NCI-H1417 treated with DMSO at 0.1 percent for 48 hours (cell line): Measurements from ENCODE around the gene PCYT2.
A peak's percentile ranks its signal among the peaks of the same experiment; 100 is the strongest.

Source experiments
- DNase-seq: peaks from one replicate; lab custom pipeline; 2025; lab: John Stamatoyannopoulos, UW

Gene PCYT2

DNA sequence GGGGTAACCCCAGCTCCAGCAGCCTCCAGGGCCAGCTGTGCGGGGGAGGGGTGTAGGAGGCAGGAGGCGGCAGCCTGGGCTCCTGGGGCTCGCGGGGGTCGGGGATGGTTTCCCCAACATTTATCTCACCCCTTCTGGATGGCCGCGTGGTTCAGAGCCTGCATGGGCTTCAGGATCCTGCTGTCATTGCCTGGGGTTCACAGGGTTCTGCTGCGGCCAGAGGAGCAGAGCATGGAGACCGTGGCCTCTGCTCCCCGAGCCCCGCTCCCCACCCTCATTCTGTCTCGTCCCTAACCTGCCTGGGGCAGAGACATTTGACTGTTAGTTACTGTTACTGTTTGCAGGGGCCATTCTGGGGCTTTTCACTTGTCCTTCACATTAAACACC lies 31.0 kb upstream of the PCYT2 start:
- no peak for DNase-seq

DNA sequence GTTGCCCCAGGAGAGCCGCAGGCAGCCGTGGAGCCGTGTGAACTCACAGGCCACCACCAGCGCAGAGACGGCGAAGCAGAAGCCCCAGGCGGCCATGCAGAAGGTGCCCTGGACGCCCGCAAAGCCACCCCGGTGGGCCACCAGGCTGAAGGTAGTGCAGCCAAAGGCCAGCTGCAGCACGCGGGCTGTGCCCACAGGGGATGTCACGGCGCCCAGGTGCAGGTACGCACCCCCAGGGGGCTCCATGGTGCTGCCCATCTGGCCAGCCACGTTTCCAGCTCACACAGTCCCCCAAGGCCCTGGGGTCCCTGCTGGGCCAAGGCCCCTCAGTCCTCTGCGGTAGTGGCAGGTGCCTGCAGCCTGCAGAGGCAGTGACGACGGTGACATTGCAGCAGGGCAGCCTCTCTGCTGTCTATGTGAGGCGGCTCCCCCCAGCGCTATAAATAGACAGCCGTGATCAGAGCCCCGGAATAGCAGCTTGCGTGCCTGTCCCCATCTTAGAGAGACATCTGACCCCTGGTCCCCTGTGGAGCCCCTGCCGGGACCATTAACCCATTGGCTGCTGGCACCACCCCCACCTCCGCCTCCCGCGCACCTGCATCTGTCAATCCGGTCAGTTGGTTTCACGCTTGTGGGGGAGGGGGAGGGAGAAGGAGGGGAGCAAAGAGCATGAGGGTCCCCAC lies 30.4 kb upstream of the PCYT2 start:
- no peak for DNase-seq

DNA sequence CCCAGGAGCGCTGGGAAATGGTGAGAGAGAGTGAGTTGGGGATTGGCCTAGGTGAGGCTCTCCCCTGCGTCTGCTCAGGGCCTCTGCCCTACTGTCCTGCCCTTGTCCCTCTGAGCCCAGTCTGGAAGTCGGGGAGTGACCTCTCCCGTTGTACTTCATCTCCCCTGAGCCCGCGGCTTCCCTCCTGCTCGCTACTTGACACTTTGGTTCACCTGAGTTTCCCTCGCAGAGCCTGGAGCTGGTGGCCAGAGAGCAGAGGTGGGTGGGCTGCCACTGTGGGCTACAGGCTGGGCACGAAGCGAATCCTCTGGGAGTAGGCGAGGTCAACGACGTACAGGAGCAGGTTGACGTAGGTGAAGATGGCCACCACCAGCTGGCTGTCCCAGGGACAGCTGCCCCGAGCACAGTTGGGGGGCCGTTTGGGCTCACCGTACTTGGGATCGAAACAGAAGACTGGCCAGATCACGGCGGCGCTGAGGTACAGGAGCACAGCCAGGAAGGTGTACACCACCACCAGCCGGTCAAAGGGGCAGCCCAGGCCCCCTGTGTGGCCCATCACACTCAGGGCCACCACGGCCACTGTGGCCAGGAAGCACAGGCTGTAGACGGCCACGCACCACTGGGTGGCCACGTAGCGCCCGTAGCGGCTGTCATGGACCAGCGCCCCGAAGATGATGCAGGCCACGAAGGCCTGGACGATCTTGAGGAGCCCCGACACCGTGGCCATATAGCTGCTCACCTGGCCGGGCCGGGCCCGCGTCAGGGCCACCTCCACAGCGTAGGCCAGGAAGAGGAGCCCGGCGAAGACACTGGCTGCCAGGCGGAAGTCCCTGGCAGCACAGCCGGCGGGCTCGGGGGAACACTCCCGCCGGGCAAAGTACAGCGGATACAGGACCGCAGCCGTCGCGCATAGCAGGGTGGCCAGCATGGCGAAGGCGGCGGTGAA lies 29.6 kb upstream of the PCYT2 start:
- no peak for DNase-seq

DNA sequence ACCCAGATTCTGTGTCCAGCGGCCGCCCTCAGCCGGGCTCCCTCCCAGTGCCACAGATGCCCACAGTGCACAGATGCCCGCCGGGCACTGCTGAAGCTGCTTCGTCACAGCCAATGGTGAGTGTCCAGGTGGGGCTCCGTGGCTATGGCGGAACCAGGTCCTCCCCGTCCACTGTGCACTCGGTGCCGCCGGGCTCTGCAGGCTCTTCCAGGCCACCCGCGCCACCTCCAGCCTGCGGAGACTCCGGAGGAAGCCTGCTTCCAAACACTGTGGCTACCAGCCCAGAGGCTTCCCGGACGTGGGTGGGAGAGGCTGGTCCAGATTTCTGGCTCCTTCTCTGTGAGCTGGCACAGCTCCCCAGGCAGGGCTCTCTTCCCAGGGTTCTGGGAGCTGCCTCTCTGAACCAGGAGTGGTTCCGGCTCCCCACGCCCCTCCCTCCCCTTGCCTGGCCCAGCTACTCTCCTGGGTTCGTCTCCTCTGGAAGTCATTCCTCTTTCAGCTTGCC lies 28.7 kb upstream of the PCYT2 start:
- no peak for DNase-seq

DNA sequence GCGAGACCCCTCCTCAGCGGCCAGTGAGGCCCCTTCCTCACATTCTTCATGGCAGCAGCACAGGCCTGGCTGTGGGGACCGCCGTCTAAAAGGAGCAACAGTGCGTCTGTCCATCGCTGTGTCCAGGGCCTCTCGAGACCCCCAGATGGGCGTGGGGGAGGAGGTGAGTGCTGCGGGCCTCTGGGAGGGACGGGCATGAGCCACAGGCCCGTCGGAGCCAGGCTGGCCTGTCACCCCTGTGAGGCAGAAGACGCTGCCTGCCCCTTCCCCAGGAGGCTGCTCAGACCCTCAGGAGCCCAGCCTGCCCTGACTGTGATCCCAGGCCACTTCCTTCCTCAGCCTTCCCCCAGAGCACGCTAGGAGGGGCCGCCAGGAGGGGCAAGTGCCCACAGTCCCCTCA lies 28.0 kb upstream of the PCYT2 start:
- no peak for DNase-seq

DNA sequence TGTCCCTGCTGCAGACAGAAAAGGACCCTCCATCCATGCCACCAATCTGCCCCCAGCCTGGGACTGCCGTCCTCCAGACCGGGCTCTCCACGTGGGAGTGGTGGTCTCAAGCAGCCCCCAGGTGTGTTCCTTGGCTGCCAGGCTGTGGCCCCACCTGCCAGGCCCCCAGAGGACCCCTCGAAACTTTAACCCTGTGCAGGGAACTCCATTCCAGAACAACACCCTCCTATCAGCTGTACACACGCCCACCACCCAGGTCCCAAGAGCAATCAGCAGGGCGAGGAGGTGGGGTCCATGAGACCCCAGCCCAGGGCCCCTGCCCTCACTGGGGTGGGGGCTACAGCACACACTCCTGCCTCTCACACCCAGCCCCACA lies 24.5 kb upstream of the PCYT2 start:
- DNase-seq, result no peak

DNA sequence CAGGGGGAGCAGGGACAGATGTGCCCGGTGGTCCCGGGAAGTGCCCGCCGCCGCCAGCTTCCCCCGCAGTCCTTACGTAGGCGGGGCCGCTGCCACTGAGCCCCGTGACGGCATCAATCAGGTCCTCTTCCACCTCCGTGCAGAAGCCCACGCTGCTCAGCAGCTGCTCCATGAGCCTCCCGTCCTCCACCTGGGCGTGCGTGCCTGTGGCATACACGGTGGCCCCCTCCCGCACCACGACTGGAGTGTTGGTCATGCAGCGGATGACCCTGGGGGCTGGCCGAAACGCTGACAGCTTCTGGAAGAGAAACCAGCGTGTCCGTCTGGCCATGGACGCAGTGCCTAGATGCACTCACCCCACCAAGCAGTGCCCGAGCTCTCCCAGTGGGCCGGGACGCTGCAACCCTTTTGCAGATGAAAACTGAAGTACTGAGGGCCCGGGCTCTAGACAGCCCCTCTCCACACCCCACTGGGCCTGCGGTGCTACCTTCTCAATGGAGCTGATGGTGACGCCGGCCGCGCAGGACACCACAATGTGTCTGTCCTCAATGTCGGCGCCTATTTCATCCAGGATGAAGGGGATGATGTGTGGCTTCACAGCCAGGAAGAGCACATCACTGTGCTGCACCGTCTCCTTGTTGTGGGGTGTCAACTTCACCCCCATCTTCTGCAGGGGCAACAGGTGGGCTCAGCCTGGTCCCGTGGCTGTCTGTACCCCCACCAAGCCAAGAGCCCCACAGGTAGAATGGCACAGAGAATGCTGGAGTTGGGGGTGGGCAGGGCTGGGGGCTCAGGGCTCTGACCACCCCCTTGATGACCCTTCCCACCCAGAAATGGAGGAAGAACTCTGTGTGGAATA lies 23.9 kb upstream of the PCYT2 start:
- no peak for DNase-seq

DNA sequence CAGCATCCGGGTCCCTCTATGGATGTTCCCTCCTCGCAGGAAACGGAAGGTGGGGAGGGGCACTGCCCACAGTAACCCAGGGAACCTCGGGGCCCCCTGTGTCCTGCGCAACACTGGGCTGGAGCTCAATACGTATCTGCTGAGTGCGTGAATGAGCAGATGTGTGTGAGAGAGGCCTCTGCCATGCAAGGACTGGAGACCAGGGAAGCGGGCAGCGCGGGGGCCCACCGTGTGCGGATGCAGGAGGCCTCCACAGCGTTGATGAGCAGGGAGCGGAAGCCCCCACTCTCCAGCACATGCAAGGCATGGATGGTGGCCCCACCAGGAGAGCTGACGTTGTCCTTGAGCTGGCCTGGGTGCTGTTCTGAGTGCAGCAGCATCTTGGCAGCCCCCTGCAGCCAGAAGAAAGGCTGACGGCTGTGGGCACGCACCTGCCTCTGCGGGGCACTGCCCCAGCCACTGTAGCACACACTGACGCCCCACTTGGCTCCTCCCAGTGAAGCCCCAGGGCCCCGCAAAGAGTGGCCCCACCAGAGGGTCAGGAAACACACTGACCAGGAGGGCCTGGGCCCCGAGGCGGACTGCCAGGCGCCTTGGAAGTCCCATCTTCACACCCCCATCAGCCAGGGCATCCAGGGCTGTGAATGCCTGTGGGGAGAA lies 23.0 kb upstream of the PCYT2 start:
- no peak for DNase-seq

DNA sequence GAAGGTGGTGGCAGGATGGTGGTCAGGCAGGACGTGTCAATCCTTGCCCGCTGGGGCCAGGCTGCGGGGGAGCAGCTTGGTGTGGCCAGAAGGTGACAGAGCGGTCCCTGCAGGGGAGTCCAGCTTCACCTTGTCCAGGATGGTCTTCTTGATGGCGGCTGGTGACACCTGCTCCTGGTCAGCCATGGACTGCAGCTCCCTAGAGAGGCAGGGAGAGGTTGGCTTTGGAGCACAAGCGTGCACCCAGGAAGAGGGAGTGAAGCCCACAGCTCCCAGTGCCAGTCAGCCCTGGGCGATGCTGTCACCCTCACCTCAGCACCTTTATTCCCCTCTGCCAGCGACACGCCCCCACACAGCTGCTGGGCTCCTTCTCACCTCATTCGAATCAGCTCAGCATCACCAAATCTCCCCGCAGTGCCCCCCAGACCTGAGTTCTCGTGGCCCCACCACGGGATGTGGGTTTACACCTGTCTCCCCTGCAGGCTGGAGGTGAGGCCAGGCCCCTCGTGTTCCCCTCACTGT lies 22.0 kb upstream of the PCYT2 start:
- no peak for DNase-seq

DNA sequence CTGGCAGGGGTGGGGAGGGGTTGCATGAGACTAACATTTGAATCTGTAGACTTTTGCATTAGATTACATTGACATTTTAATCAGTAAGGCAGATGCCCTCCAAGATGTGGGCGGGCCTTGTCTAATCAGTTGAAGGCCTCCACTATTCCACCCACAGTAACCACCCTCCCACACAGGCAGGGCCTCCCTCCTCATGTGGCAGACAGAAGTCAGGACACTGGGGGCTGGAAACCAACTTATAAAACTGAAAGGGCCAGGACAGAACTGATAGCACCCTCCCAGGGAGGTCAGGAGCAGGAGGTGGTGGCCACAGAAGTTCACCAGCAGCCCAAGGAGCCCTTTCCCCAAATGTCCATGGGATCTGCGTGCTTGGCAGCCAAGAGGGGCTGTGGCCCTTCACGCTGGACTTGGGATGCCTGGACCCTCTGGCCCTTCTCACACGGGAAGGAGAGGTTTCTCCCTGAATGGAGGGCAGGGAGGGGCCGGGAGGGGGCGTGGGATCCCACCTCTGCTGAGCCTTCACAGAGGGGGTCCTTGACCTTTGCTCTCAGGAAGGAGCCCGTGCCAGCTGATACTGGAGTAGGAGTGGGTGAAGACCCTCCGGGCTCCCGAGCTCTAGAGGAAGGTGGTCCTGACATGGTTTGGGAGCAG lies 21.3 kb upstream of the PCYT2 start:
- no peak for DNase-seq

DNA sequence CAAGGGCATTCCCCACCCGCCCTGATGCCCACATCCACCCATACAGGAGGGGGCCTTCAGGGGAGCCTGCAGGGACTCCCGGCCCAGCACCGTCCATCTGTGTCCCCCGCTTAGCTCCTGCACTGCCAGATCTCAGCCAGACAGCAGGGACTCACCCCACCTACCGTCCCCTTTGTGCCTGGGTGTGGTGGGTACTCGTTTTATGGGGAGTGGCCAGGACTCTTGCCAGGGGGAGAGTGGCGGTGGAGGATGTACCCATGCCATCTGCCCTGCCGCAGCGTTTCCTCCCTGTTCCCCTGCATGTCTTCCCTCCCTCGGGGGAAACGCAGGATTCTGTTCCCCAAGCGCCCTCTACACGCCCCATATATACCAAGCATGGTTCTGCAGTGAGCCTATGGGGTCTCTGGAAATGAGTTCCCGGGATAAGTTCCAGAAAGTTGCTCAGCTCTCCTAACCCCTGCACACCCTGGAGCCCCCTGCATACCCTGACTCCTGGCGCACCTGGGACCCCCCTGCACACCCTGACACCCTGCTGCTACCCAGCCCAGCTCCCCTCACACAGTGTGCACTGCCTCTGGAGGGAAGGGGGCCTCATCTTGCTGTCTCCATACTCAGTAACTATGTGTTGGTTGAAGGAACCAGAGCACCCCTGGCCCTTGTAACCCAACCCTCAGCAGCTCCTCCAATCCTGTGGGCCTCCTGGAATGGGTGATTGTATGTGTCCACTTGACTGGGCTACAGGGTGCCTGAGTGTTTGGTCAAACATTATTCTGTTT lies 20.5 kb upstream of the PCYT2 start:
- DNase-seq, result no peak

DNA sequence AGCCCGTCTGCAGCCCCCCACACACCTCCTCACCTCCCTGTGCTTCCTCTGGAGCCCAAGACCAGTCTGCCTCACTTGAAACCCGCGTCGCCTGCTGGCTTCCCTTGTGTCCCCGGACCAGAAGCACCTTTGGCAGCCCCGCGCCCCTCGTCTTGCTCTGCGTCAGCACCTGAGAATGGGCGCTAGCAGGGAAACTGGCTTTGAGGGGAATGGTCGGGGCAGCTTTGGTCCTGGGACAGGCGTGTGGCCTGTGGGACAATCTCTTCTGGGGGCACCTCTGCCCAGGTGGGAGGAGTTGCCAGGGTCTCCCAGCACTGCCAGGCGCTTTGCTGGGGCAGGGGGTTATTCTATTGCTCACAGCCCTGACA lies 20.0 kb upstream of the PCYT2 start:
- no peak for DNase-seq

DNA sequence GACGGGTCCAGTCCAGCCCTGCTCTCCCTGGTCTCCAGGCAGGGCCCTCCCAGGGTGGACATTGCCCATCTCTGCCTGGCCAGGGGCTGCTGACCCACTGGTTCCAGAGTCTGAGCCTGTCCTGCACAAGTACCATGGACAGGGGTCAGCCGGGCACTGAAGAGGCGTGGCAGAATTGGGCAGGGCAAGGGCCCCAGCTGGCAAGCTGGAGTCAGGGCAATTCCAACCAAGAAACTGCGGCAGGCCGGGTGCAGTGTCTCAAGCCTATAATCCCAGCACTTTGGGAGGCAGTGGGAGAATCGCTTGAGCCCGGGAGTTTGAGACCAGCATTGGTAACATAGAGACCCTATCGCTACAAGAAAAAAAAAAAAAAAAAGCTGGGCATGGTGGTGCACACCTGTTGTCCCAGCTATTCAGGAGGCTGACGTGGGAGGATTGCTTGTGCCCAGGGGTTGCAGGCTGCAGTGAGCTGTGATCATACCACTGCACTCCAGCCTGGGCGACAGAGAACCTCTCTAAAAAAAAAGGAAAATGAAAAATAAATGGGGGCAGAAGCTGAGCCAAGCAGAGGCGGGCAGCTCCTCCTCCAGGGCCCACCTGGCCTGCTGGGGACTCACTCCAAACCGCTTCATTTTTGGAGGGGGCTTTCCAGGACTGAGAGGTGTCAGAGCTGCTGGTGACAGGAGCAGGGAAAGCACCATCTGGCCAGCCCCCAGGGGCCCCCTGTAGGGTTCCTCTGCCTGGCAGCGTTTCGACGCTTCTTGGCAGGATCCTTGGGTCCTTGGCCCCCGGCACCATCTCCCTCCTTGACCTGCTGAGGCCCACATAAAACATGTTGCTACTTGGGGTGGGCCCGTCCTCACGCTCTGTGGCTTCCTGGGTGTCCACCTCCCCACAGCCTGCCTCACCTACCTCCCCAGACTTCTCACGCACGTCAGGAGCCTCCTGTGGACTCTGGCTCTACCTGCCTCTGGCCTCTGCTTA lies 19.2 kb upstream of the PCYT2 start:
- no peak for DNase-seq

DNA sequence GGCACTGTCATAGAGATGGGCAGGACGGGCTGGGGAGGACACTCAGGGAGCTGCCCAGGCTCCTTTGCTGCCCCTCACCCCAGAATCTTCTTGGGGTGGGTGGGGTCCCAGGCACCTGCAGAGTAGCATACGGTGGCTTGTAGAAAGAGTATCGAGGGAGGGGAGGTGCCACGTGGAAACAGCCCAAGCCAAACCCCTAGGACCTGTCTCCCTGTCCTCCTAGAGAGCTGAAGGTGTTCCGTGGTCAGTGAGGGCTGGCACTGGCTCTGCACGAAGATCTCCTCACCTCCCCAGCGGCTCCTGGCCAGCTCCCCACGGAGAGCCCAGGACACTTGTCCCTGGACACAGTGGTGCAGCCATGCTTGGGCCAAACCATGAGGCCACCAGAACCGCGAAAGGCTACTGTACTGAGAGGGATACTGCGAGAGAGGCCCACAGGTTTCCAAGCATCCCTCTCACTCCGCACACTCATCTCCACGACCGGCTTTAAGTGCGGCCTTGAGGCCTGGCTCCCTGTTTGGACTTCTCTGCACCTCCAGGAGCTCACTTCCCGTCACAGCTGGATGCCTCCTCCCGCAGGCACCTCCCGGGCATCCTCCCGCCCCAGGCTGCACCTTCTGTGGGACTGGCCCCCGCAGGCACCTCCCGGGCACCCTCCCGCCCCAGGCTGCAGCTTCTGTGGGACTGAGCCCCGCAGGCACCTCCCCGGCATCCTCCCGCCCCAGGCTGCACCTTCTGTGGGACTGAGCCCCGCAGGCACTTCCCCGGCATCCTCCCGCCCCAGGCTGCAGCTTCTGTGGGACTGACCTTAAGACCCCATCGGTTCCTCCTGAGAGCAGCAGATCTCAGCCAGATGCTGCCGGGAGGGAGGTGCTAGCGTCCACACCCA lies 18.3 kb upstream of the PCYT2 start:
- DNase-seq, result no peak

DNA sequence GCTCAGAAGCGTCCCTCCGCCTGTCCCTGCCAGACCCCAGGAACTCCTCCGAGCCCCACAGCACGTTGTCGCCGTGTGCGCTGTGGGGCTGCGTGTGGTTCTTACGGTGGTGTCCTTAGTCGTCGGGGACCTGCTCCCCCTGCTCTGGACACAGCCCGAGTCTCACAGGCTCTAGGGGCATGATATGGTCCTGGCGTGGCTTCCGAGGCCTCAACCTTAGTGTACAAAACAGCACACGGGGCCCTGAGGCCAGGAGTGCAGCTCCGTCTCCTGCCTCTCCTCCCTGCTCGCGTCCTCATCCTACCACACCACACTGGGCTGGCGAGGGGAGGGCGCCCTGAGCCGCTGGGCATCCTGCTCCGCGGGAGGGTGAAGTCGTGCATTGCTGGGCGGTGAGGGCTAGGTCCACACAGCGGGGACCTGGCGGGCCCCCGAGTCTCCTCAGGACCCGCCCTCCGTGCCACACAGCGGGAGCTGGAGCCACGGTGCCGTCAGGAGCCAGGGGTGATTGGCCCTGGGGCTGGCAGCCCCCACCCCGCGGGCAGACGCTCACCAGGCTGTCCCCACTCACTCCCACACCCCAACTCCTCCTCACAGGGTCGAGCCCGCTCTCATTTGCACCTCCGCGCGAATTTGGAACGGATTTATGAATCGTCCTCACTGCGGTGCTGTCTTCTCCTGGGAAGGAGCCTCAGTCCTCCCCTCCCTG lies 17.5 kb upstream of the PCYT2 start:
- DNase-seq, result no peak

DNA sequence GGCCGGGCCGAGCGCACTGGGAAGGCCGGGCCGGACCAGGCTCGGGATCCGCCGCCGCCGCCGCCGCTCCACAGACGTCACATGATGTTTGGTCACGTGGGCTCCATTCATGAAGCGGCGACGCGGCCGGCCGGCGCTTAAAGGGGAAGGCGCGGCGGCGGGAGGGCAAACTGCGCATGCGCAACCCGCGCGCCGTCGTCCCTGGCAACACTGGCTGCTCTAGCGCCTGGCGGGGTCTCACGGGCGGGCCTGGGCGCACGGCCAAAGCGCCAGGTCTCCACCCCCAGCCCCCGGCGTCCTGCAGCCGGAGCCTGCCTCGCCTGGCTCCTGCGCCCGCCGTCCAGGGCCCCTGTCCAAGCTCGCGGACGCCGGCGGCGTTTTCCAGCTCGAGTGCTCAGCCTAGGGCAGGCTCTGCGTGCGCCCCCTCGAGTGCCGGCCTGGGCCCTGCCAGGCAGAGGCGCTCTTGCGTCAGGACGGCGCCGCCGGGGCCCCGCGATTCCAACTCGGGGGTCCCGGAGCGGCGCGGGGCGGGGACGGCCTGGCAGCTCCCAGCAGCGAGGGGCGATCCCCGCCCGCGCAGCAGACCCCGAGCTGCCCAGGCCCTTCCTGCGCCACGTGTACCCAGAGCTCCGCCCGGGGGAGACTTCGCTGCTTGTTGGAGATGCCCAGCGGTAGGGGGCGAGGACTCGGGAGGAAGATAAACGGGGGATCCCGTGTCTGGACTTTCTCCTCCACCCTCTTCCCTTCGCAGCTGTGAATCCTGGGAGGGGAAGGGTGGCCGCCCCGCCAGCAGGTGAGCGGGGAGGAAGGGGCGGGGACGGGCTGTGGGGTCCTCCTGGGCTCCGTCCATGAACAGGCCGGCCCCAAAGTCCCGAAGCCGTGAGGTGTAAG lies 16.7 kb upstream of the PCYT2 start, which contains the start of gene MAFG:
Gene MAFG, minus strand, starts transcription at position 83 of the 891 bp plus-strand sequence. CDS start 4,550 bp downstream, outside the sequence.
- peak; percentile 74 for DNase-seq
